ENCODE results near the gene ROR1.
"Not testable (repeated sequence)": the region's sequence is repeated elsewhere in the genome, so short reads cannot be mapped to it uniquely, and the experiment has no call there.

Gene ROR1

GRCh38 chr1:63759778-63760177, 14.0 kb upstream of the ROR1 start:
- no peak for DNase-seq (ENCODE audit: low read depth)

GRCh38 chr1:63770381-63770780, 3.4 kb upstream of the ROR1 start:
- no peak for DNase-seq (ENCODE audit: low read depth)

DNA sequence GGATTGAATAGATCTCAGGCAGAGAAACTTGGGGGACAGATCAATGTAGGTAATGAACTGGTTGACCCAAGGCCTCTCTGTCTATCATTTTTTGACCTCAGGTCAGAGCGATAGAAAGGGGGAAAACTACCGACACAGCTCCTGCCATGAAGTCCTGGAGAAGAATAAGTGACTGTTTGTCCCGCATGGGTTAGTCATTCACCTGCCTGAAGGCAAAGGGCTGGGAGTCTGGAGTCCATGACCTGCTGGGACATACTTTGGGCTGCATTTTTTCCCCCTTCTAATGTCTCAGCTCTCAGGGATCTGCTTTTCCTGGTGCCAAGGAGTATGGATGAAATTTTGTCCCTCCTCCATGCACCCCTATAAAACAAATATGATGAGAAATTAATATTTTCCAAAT, 1.6 kb upstream of the ROR1 start:
- DNase-seq (ENCODE audit: low read depth) = no peak

DNA sequence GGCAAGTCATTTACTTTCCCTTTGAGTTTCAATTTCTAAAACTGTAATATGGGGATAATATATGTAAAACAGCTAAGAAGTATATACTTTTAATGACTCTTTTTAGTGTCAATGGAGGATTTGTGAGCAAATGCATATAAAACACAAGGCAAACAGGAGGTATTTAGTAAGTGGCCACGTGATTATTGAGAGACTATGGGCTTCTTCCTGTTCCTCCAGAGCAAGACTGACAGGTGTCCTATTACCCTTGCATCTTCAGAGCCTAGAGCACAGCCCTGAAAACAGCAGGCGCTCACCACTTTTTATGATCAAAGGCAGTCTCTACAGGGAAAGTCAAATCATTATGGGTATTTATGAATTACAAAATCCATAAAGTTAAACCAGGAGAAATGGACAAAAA, 941 bp upstream of the ROR1 start:
- DNase-seq (ENCODE audit: low read depth) = no peak

- no peak for DNase-seq (ENCODE audit: low read depth)
These were observed 362 bp upstream of the ROR1 start for GRCh38 chr1:63773496-63773814.

- DNase-seq (ENCODE audit: low read depth) = no peak
These were observed 1.0 kb downstream of the ROR1 start for GRCh38 chr1:63774617-63775417.

DNA sequence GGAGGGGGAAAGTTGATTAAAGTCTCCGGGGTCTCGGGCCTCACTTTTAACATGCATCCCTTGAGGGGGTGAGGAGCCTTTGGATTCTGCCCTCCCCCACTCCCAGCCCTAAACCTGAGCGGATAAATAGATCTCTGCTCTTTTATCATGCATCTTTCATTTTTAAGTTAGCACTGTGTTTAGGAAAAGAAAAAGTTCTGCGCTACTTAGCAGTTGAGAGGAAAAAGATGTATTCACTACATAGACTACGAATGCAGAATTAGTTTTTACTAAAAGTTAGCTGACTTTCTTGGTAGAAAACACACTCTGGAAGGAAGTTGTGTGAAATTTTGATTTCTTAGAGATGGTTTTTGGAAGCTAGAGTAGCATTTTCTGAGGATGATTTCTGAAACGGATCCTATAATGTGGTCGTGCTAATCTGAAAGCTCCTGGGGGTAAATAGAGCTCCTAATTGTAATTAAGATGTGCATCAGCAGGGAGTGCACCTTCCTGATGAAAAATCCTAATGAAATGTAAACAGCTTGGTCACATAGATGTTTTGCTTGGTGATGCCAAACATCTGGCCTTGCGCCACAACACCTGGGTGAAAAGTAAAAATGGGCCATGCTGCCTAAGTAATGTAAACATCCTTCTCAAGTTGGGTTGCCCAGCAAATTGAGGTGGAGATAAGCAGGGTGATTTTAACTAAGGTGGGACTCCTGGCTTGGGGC, 1.8 kb downstream of the ROR1 start:
- DNase-seq (ENCODE audit: low read depth) = no peak

DNA sequence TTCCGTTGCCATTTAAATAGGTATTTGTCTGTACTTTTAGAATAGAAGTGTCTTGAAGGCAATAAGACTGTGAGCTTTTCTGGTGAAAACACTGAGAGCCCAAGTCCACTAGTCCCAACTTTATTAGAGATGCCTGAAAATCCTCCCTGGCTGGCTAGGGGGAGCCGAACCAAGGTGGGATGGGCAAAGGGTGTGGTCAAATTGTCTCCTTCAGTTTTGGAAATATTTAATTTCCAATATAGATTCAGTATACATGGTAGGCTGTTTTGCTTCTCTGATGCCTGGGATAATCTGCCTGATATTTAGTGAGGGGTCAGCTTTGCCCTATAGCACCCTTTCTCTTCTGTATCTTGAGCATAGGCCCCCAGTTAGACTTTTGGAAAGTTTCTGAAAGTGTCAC, 3.5 kb downstream of the ROR1 start:
- no peak for DNase-seq (ENCODE audit: low read depth)

DNA sequence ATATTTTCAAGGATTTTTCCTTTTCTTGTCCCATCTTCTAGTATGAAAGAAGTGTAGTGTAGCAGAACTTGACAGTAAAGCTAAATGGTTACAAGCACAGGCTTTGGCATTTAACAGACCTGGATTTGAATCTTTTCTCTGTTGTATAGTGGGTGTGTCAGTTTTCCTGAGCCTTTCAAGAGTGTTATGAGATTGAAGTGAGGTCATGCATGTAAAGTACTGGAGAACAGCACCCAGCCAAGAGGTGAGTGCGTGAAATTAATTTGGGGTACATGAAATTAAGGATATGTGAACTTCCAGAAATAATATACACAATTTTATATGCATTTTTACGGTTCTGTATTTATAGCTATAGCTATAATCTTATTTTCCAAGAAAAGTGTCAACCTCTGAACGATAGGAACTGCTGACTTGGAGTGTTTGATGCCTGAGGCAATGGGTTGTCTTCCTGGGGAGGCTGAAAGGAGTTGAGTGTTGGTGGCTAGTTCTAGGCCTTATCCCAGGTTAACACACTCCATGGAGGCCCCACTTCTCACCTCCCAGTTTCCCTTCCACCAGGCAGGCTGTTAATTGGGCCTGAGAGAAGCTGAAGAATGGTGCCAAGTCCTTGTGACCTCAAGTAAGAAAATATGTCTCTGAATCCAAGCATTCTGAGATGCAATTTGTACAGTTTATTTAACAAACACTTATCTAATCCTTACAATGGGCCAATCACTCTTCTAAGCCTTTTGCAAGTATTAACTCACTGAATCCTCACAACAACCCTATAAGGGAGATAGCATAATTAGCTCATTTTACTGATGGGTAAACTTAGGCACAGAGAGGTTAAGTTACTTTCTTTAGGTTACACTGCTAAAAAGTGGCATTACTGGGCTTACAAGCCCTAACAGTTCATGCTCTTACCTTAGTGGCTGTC, 4.4 kb downstream of the ROR1 start:
- no peak for DNase-seq (ENCODE audit: low read depth)

DNA sequence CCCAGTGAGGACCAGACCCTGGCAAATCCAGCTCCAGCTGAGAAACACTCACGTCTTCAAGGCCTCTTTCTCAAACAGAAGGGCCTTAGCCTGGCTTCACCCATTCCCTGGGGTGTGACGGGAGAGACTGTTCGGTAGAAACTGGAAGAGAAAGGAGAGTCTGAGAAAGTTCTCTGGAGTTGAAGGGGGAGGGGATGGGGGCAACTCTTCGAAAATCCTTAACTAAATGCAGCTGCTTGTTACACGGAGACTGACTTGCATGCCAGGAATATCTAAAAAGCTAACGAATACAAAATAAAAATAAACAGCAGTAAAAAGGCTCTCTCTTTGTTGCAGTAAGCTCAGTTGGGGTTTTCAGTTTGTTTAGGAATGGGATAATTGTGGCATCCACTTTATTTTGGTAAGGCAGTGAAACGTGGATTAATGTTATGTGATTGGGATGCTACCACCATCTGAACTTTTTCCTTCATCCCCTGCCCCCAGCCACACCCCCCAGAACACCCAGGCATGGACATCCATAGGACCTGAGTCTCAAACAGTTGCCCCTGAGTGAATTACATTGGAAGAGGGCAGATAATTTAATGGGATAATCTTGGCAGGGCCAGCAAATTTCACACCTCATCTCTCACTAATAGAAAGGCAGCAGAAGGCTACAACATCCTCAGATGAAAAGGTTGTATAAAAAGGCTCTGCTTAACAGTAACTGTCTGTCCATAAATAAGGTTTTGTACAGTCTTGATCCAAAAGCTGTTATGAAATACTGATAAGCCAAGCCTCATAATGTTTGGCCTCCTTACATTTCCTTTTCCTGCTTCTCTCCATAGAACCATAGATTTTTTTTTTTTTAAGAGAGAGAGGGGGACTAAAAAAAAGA, 5.8 kb downstream of the ROR1 start:
- DNase-seq (ENCODE audit: low read depth) = no peak

- DNase-seq (ENCODE audit: low read depth) = no peak
These were observed 6.7 kb downstream of the ROR1 start for GRCh38 chr1:63780565-63780964.

GRCh38 chr1:63782982-63783381, 9.2 kb downstream of the ROR1 start:
- DNase-seq (ENCODE audit: low read depth) = no peak

GRCh38 chr1:63784083-63784482, 10.3 kb downstream of the ROR1 start:
- no peak for DNase-seq (ENCODE audit: low read depth)

DNA sequence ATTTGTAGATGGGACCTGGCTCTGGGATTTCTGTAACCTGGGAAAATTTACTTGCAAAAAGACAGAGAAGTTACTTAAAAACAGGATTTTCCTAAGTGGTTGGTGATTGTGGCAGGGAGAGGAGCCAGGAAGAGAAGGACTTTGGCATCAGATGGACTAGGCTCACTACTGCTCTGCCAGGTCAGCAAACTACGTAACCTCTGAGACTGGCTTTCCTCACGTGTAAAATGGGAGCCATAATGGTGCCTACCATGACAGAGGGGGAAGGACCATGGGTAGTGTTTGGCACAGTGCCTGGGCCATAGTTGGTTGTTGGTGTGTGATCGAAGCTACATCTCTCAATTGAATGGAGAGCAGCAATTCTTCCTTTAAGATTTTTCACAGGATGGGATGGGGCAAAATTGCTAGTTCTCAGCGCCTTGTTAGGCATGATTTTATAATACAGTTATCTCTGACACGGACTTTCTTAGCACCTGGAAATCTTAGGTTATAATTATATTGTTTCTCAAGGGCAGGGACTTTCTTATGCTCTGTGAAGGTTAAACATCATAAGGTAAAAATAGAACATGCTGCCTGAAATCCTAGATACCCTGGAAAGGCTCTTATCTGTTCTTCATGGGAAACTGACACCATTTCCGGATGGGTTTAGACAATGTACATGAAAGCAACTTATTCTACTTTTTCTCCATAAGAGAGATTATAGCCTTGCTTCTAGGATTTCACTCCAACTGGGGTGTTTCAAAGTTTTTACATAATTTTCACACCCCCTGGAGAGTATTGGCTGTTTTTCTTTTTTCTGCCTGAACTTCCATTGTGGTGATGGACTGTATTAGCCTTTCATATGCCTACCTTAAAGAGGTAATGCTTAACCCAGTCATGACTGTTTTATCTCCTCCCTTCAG, 10.9 kb downstream of the ROR1 start:
- DNase-seq (ENCODE audit: low read depth) = no peak

DNA sequence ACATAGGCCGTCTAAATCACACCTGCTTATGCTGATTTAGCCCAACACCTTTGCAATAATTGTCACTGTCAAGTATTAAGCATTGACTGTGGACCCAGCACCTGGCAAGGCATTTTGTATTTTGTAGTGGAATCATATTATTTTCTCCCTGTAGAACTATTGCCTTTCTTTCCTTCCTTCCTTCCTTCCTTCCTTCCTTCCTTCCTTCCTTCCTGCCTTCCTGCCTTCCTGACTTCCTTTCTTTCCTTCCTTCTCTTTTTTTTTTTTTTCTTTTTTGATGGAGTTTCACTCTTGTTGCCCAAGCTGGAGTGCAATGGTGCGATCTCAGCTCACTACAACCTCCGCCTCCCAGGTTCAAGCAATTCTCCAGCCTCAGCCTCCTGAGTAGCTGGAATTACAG, 13.5 kb downstream of the ROR1 start:
- DNase-seq (ENCODE audit: low read depth) = not testable (repeated sequence)

DNA sequence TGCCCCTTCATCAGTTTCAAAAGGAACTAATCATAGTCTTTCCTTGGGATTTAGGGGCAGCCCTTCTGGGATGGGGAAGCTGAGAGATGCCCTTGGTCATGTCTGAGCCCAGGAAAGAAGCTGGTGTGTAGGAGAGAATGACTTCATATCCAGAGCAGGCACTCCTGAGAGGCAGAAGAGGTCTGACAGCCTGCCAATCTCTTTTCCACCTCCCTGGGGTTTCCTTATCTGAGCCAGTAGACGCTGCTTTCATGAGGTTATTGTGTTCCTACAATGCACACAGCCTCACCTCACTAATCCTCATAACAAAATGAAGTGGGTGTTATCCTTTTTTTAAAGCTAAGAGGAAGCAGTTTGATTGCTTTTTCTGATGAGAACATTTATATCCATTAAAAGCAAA, 14.1 kb downstream of the ROR1 start:
- DNase-seq (ENCODE audit: low read depth) = no peak

DNA sequence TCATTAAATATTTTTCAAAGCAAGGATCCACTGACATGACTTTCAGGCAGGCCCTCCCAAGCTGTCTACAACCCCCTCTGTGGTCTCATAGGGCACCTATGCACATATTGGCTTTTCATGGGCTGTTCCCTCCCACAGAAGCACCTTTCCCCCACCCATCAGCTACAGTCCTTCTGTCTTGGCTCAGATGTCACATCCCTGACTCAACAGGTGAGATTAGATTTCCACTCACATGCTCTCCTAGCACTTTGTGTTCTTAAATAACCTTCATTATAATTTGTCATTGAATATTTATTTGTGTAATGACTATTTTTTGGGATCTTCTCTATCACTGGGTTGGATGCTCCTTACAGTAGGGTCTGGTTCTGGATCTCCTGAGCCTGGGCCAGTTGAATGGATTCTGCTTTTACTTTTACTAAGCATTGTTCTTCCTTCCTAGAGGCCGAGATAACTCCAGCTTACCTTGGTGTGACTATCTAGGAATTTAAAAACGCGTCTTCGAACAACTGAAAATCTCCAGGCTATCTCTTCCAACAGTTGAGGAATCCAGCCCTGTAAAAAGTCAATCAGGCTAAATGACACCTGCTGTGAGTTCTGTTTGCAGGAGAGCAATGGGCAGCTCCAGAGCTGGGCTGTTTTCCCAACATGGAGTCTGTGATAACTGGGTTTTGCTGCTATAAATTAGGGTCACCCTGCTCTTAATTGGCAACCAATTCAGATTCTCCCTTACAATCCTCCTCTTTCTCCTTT, 16.2 kb downstream of the ROR1 start:
- no peak for DNase-seq (ENCODE audit: low read depth)

GRCh38 chr1:63790989-63791388, 17.2 kb downstream of the ROR1 start:
- DNase-seq (ENCODE audit: low read depth) = no peak

- no peak for DNase-seq (ENCODE audit: low read depth)
These were observed 18.3 kb downstream of the ROR1 start for GRCh38 chr1:63792152-63792551.

DNA sequence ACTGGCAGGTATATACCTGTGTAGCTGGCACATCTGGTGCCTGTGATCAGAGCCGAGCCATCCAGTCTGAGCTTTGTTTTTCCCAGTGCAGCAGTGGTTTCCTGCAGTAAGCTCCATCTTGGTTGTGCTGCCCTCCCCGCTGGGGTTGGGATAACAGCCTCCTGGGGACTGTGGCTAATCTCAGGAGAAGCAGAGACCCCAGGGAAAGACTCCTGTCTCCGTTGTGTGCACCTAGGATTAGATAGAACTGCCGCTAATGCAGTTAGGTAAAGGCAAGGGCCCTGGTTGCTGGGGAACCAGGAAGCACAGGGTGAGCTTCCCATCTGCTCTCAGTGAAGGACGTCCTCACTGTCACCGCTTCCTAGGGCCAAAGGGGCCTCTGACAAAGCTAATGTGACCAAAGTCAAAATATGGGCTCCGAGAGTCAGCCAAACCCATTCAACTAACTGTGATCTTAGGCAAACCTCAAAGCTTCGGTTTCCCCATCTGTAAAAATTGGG, 20.0 kb downstream of the ROR1 start:
- DNase-seq (ENCODE audit: low read depth) = no peak
